Stimulated activated CD8-positive, alpha-beta memory T cell treated with anti-CD3 and anti-CD28 coated beads, Interleukin-15, amount 100 ng/mL, for 48 hours (primary cell): ENCODE data around the gene ANKFN1.
"Not testable (repeated sequence)": the region's sequence is repeated elsewhere in the genome, so short reads cannot be mapped to it uniquely, and the experiment has no call there.

Source experiments
- DNase-seq, 2 donors: peaks; one replicate each; pipeline ENCODE4 v3.0.0-alpha.2; 2020; ENCODE audit warnings: low read depth in 2 of 2

ANKFN1 gene

GRCh38 chr17:56325313-56326000 is 172.2 kb downstream of the ANKFN1 start:
- DNase-seq, result no peak

GRCh38 chr17:56326001-56326359 is 172.7 kb downstream of the ANKFN1 start:
- no peak for DNase-seq

- no peak for DNase-seq
Observed at GRCh38 chr17:56347639-56348038, 194.4 kb downstream of the ANKFN1 start.

GRCh38 chr17:56350592-56350991 is 197.3 kb downstream of the ANKFN1 start:
- no peak for DNase-seq

GRCh38 chr17:56351675-56352074 is 198.4 kb downstream of the ANKFN1 start:
- no peak for DNase-seq

GRCh38 chr17:56358651-56359050 is 205.4 kb downstream of the ANKFN1 start:
- no peak for DNase-seq

GRCh38 chr17:56359518-56359917 is 206.2 kb downstream of the ANKFN1 start:
- no peak for DNase-seq

GRCh38 chr17:56367366-56367765 is 214.1 kb downstream of the ANKFN1 start:
- DNase-seq, result no peak

- no peak for DNase-seq
Observed at GRCh38 chr17:56373981-56374833, 220.9 kb downstream of the ANKFN1 start.

GRCh38 chr17:56389356-56389755 is 236.1 kb downstream of the ANKFN1 start:
- no peak for DNase-seq

- no peak for DNase-seq
Observed at GRCh38 chr17:56392321-56392720, 239.0 kb downstream of the ANKFN1 start.

GRCh38 chr17:56393156-56393555 is 239.9 kb downstream of the ANKFN1 start:
- no peak for DNase-seq

GRCh38 chr17:56395787-56396186 is 242.5 kb downstream of the ANKFN1 start:
- DNase-seq, result no peak

- no peak for DNase-seq
Observed at GRCh38 chr17:56407086-56407485, 253.8 kb downstream of the ANKFN1 start.

- DNase-seq, result not testable (repeated sequence)
Observed at GRCh38 chr17:56412356-56412755, 259.1 kb downstream of the ANKFN1 start.

- no peak for DNase-seq
Observed at GRCh38 chr17:56416682-56417351, 263.5 kb downstream of the ANKFN1 start.

GRCh38 chr17:56424005-56424404 is 270.7 kb downstream of the ANKFN1 start:
- no peak for DNase-seq

- DNase-seq, result no peak
Observed at GRCh38 chr17:56424543-56425044, 271.3 kb downstream of the ANKFN1 start.

GRCh38 chr17:56425483-56425882 is 272.2 kb downstream of the ANKFN1 start:
- no peak for DNase-seq

GRCh38 chr17:56426901-56427300 is 273.6 kb downstream of the ANKFN1 start:
- no peak for DNase-seq

GRCh38 chr17:56431736-56432135 is 278.5 kb downstream of the ANKFN1 start:
- DNase-seq, result no peak

GRCh38 chr17:56432443-56432842 is 279.2 kb downstream of the ANKFN1 start:
- DNase-seq, result no peak
